HG03342 (cell line): ENCODE measurements around the gene MIB1.

ENCODE experiments used
- ATAC-seq: cut with Tn5 transposase; IDR thresholded peaks from one replicate; pipeline ENCODE4 v1.9.1; 2021; ENCODE audit warnings: mild to moderate bottlenecking, moderate library complexity; ENCODE audit not compliant: unreplicated experiment

MIB1 gene

GRCh38 chr18:21868770-21869169 lies 128.2 kb downstream of the MIB1 start:
- ATAC-seq: no peak

GRCh38 chr18:21889570-21889969 lies 149.0 kb downstream of the MIB1 start:
- ATAC-seq: no peak

GRCh38 chr18:21894619-21895367 lies 154.2 kb downstream of the MIB1 start:
- no peak for ATAC-seq

GRCh38 chr18:21896732-21897336 lies 156.2 kb downstream of the MIB1 start:
- no peak for ATAC-seq

GRCh38 chr18:21897811-21898210 lies 157.2 kb downstream of the MIB1 start:
- ATAC-seq: peak; percentile 61

GRCh38 chr18:21900605-21901352 lies 160.2 kb downstream of the MIB1 start:
- ATAC-seq: no peak

- ATAC-seq: no peak
Measured at GRCh38 chr18:21901423-21901945, 160.9 kb downstream of the MIB1 start.

GRCh38 chr18:21903709-21904108 lies 163.1 kb downstream of the MIB1 start:
- ATAC-seq: no peak

GRCh38 chr18:21904856-21905255 lies 164.3 kb downstream of the MIB1 start:
- no peak for ATAC-seq

GRCh38 chr18:21907451-21907850 lies 166.9 kb downstream of the MIB1 start:
- ATAC-seq: no peak

- no peak for ATAC-seq
Measured at GRCh38 chr18:21908711-21909110, 168.1 kb downstream of the MIB1 start.

GRCh38 chr18:21910906-21911305 lies 170.3 kb downstream of the MIB1 start:
- ATAC-seq: no peak

- no peak for ATAC-seq
Measured at GRCh38 chr18:21911551-21911950, 171.0 kb downstream of the MIB1 start.

GRCh38 chr18:21912339-21913239 lies 172.0 kb downstream of the MIB1 start:
- ATAC-seq: no peak

GRCh38 chr18:21914739-21915319 lies 174.2 kb downstream of the MIB1 start:
- no peak for ATAC-seq

- no peak for ATAC-seq
Measured at GRCh38 chr18:21915546-21915945, 175.0 kb downstream of the MIB1 start.

GRCh38 chr18:21916594-21916993 lies 176.0 kb downstream of the MIB1 start:
- no peak for ATAC-seq

- no peak for ATAC-seq
Measured at GRCh38 chr18:21918693-21919092, 178.1 kb downstream of the MIB1 start.
